Ammon's horn (tissue), 1 donor: ENCODE measurements around the gene FBXO31.

Source experiments
- DNase-seq: peaks from one replicate; pipeline ENCODE4 v3.0.0-alpha.2; 2016; ENCODE audit warnings: low spot score

The FBXO31 gene

GRCh38 chr16:87278191-87279093 lies 105.1 kb downstream of the FBXO31 start:
- DNase-seq, result peak; percentile 81
